ENCODE measurements around the gene SETD4.
A peak's percentile ranks its signal among the peaks of the same experiment; 100 is the strongest.

Gene SETD4

GRCh38 chr21:36060159-36060921, at the start of gene SETD4:
SETD4 (minus strand) TSS chr21:36060526; CDS start chr21:36058888, 1,638 bp downstream.
- peak; percentile 92 for TF ChIP-seq MAX (IDR thresholded peaks at IDR 0.05; ENCODE audit: low read depth, low read length)
- TF ChIP-seq MYC (IDR thresholded peaks at IDR 0.05; ENCODE audit: low read depth, low read length): peak; percentile 76; the same call in 1 of the 2 replicates
- no peak for TF ChIP-seq CTCF (IDR thresholded peaks at IDR 0.05; ENCODE audit: low read depth, low read length)
- TF ChIP-seq POLR2A (IDR thresholded peaks at IDR 0.05; ENCODE audit: extremely low read depth, insufficient read length): peak; percentile 93
- peak; percentile 98 for DNase-seq (ENCODE audit: low read depth)
- H3K4me3 ChIP-seq (ENCODE audit: low read depth, low read length): peak within 1 kb of the TSS; percentile 87

GRCh38 chr21:36109868-36110267, 49.5 kb upstream of the SETD4 start:
- no peak overlapping the region for H3K4me3 ChIP-seq (ENCODE audit: low read depth, low read length)
- TF ChIP-seq CTCF (IDR thresholded peaks at IDR 0.05; ENCODE audit: low read depth, low read length): no peak
- TF ChIP-seq MAX (IDR thresholded peaks at IDR 0.05; ENCODE audit: low read depth, low read length): no peak
- TF ChIP-seq POLR2A (IDR thresholded peaks at IDR 0.05; ENCODE audit: extremely low read depth, insufficient read length): no peak
- TF ChIP-seq MYC (IDR thresholded peaks at IDR 0.05; ENCODE audit: low read depth, low read length): no peak
- DNase-seq (ENCODE audit: low read depth): no peak

- no peak for TF ChIP-seq MYC (IDR thresholded peaks at IDR 0.05; ENCODE audit: low read depth, low read length)
- TF ChIP-seq MAX (IDR thresholded peaks at IDR 0.05; ENCODE audit: low read depth, low read length): no peak
- no peak for TF ChIP-seq CTCF (IDR thresholded peaks at IDR 0.05; ENCODE audit: low read depth, low read length)
- TF ChIP-seq POLR2A (IDR thresholded peaks at IDR 0.05; ENCODE audit: extremely low read depth, insufficient read length): no peak
- DNase-seq (ENCODE audit: low read depth): no peak
- no peak overlapping the region for H3K4me3 ChIP-seq (ENCODE audit: low read depth, low read length)
Measured at GRCh38 chr21:36105327-36105842, 45.1 kb upstream of the SETD4 start.

GRCh38 chr21:36104317-36105300, 44.3 kb upstream of the SETD4 start:
- TF ChIP-seq MAX (IDR thresholded peaks at IDR 0.05; ENCODE audit: low read depth, low read length) (no peak), MYC (IDR thresholded peaks at IDR 0.05; ENCODE audit: low read depth, low read length) (no peak), POLR2A (IDR thresholded peaks at IDR 0.05; ENCODE audit: extremely low read depth, insufficient read length) (no peak), CTCF (IDR thresholded peaks at IDR 0.05; ENCODE audit: low read depth, low read length) (peak; percentile 26)
- no peak overlapping the region for H3K4me3 ChIP-seq (ENCODE audit: low read depth, low read length)
- no peak for DNase-seq (ENCODE audit: low read depth)

GRCh38 chr21:36103434-36103833, 43.1 kb upstream of the SETD4 start:
- no peak overlapping the region for H3K4me3 ChIP-seq (ENCODE audit: low read depth, low read length)
- TF ChIP-seq MAX (IDR thresholded peaks at IDR 0.05; ENCODE audit: low read depth, low read length) (no peak), CTCF (IDR thresholded peaks at IDR 0.05; ENCODE audit: low read depth, low read length) (no peak), POLR2A (IDR thresholded peaks at IDR 0.05; ENCODE audit: extremely low read depth, insufficient read length) (no peak), MYC (IDR thresholded peaks at IDR 0.05; ENCODE audit: low read depth, low read length) (no peak)
- no peak for DNase-seq (ENCODE audit: low read depth)
